H9 (cell line): ENCODE measurements around the gene USPL1. TPM values are rescaled to one million over a fixed set of nuclear protein-coding genes. Genes with fewer than 3 reads are reported as not detected.

Source experiments
- DNase-seq: peaks from one replicate; pipeline ENCODE4 v3.0.0-alpha.2; 2017
- H2AFZ ChIP-seq: one replicate; pipeline ENCODE4 v1.6.1; 2013; ENCODE audit warnings: mild to moderate bottlenecking, low read length, control low read depth, moderate library complexity
- H2AK5ac ChIP-seq: 2 replicates; pipeline ENCODE4 v1.6.1; 2013; ENCODE audit warnings: low read length, control low read depth, mixed read lengths; ENCODE audit not compliant: insufficient read length
- H2BK120ac ChIP-seq: one replicate; pipeline ENCODE4 v1.6.1; 2013; ENCODE audit warnings: low read depth, mild to moderate bottlenecking, low read length, control low read depth, inconsistent platforms; ENCODE audit not compliant: poor library complexity, severe bottlenecking
- H2BK12ac ChIP-seq: 2 replicates; pipeline ENCODE4 v1.6.1; 2013; ENCODE audit warnings: low read length, control low read depth, mixed read lengths, low read depth; ENCODE audit not compliant: insufficient read length
- H2BK15ac ChIP-seq: 2 replicates; pipeline ENCODE4 v1.6.1; 2013; ENCODE audit warnings: low read depth, low read length, control low read depth
- H2BK20ac ChIP-seq: one replicate; pipeline ENCODE4 v1.6.1; 2013; ENCODE audit warnings: low read depth, mild to moderate bottlenecking, low read length, control low read depth, inconsistent platforms; ENCODE audit not compliant: poor library complexity, severe bottlenecking
- H2BK5ac ChIP-seq: 2 replicates; pipeline ENCODE4 v1.6.1; 2013; ENCODE audit warnings: low read length, control low read depth, mixed read lengths; ENCODE audit not compliant: insufficient read length
- H3K14ac ChIP-seq: 2 replicates; pipeline ENCODE4 v1.6.1; 2013; ENCODE audit warnings: low read length, control low read depth; ENCODE audit not compliant: insufficient read depth
- H3K18ac ChIP-seq: 2 replicates; pipeline ENCODE4 v1.6.1; 2013; ENCODE audit warnings: low read depth, mild to moderate bottlenecking, mixed read lengths, low read length, control low read depth; ENCODE audit not compliant: insufficient read length
- H3K23ac ChIP-seq: 2 replicates; pipeline ENCODE4 v1.6.1; 2013; ENCODE audit warnings: low read length, control low read depth, mixed read lengths, low read depth; ENCODE audit not compliant: insufficient read length
- H3K23me2 ChIP-seq: 2 replicates; pipeline ENCODE4 v1.6.1; 2013; ENCODE audit warnings: low read depth, mild to moderate bottlenecking, mixed read lengths, low read length, control low read depth; ENCODE audit not compliant: insufficient read length, poor library complexity, severe bottlenecking
- H3K27ac ChIP-seq: 2 replicates; pipeline ENCODE4 v1.5.1; 2013; ENCODE audit warnings: low read length, control low read depth, mixed read lengths, low read depth; ENCODE audit not compliant: insufficient read length
- H3K27me3 ChIP-seq: 2 replicates; pipeline ENCODE4 v1.6.1; 2013; ENCODE audit warnings: low read length, control low read depth, inconsistent platforms; ENCODE audit not compliant: insufficient read depth
- H3K4ac ChIP-seq: 2 replicates; pipeline ENCODE4 v1.6.1; 2013; ENCODE audit warnings: low read depth, mild to moderate bottlenecking, control low read depth, inconsistent platforms, low read length, moderate library complexity
- H3K4me1 ChIP-seq: 2 replicates; pipeline ENCODE4 v1.6.1; 2013; ENCODE audit warnings: low read length, control low read depth, inconsistent platforms; ENCODE audit not compliant: insufficient read depth
- H3K4me2 ChIP-seq: 2 replicates; pipeline ENCODE4 v1.6.1; 2013; ENCODE audit warnings: low read length, control low read depth, mixed read lengths; ENCODE audit not compliant: insufficient read length, insufficient read depth
- H3K56ac ChIP-seq: 2 replicates; pipeline ENCODE4 v1.6.1; 2013; ENCODE audit warnings: low read depth, mild to moderate bottlenecking, mixed read lengths, low read length, control low read depth; ENCODE audit not compliant: insufficient read length
- H3K79me1 ChIP-seq: 2 replicates; pipeline ENCODE4 v1.6.1; 2013; ENCODE audit warnings: low read depth, mild to moderate bottlenecking, moderate library complexity, low read length, control low read depth, inconsistent platforms; ENCODE audit not compliant: insufficient read depth, poor library complexity, severe bottlenecking
- H3K79me2 ChIP-seq: 2 replicates; pipeline ENCODE4 v1.6.1; 2013; ENCODE audit warnings: low read length, control low read depth, inconsistent platforms; ENCODE audit not compliant: insufficient read depth
- H3K9ac ChIP-seq: 2 replicates; pipeline ENCODE4 v1.6.1; 2013; ENCODE audit warnings: low read length, control low read depth, mixed read lengths; ENCODE audit not compliant: insufficient read length; ENCODE audit errors: extremely low read depth
- H3K9me3 ChIP-seq: one replicate; pipeline ENCODE4 v1.6.1; 2013; ENCODE audit warnings: low read depth, low read length, inconsistent platforms; ENCODE audit not compliant: control insufficient read depth
- H3T11ph ChIP-seq: one replicate; pipeline ENCODE4 v1.6.1; 2013; ENCODE audit warnings: mild to moderate bottlenecking, low read length, control low read depth, inconsistent platforms
- H4K20me1 ChIP-seq: one replicate; pipeline ENCODE4 v1.6.1; 2013; ENCODE audit not compliant: control insufficient read depth, insufficient read length, insufficient read depth
- H4K5ac ChIP-seq: 2 replicates; pipeline ENCODE4 v1.6.1; 2013; ENCODE audit warnings: low read depth, mild to moderate bottlenecking, mixed read lengths, low read length, control low read depth; ENCODE audit not compliant: insufficient read length
- H4K8ac ChIP-seq: replicated peaks from 2 replicates; pipeline ENCODE4 v1.6.1; 2013; ENCODE audit warnings: low read length, control low read depth, mixed read lengths, low read depth; ENCODE audit not compliant: insufficient read length
- H4K91ac ChIP-seq: 2 replicates; pipeline ENCODE4 v1.6.1; 2013; ENCODE audit warnings: low read depth, mild to moderate bottlenecking, moderate library complexity, mixed read lengths, low read length, control low read depth; ENCODE audit not compliant: insufficient read length
- H3K27ac Mint-ChIP-seq, 3 experiments: 2 replicates in 2 of 3; 3 replicates in 1 of 3; pipeline ENCODE4 v1.8.0; 2020 to 2021; ENCODE audit warnings: mixed read lengths in 3 of 3, mild to moderate bottlenecking in 1 of 3, moderate library complexity in 1 of 3
- H3K27me3 Mint-ChIP-seq: 2 replicates; pipeline ENCODE4 v1.8.0; 2021; ENCODE audit warnings: low read depth, mild to moderate bottlenecking, moderate library complexity, mixed read lengths
- H3K36me3 Mint-ChIP-seq, 3 experiments: 2 replicates in 2 of 3; 3 replicates in 1 of 3; pipeline ENCODE4 v1.8.0; 2020 to 2021; ENCODE audit warnings: low read depth in 3 of 3, mixed read lengths in 3 of 3; ENCODE audit not compliant: insufficient read depth in 1 of 3
- H3K4me1 Mint-ChIP-seq, 2 experiments: 2 replicates each; pipeline ENCODE4 v1.8.0; 2020; ENCODE audit warnings: mixed read lengths in 2 of 2
- H3K4me3 Mint-ChIP-seq, 2 experiments: 2 replicates in 1 of 2; 3 replicates in 1 of 2; pipeline ENCODE4 v1.8.0; 2020 to 2021; ENCODE audit warnings: mild to moderate bottlenecking in 2 of 2, mixed read lengths in 2 of 2, moderate library complexity in 1 of 2
- H3K9me3 Mint-ChIP-seq, 2 experiments: 2 replicates in 1 of 2; 3 replicates in 1 of 2; pipeline ENCODE4 v1.8.0; 2020; ENCODE audit warnings: mild to moderate bottlenecking in 2 of 2, mixed read lengths in 2 of 2, moderate library complexity in 1 of 2
- WGBS: extraction: QIAGEN DNeasy Blood & Tissue Kit; methylation state at CpG from one replicate; pipeline ENCODE4 v1.1.7; 2013; ENCODE audit warnings: missing lambda C conversion rate, low lambda C conversion rate, mixed read lengths; ENCODE audit not compliant: insufficient read length; ENCODE audit errors: extremely low coverage; 5-methylcytosine and 5-hydroxymethylcytosine counted together
- total RNA-seq: library from RNA; stranded (reverse); gene quantifications from 2 replicates; pipeline ENCODE4 v1.2.1, GENCODE V29; 2021
- TF ChIP-seq, protein P1 (sequence below): fragments of 200-600 bp; sonication (generic); conservative IDR thresholded peaks from 3 replicates; pipeline ENCODE4 v1.8.0; 2021; ENCODE audit warnings: antibody characterized with exemption, mild to moderate bottlenecking

USPL1 gene
- total RNA-seq, 1 experiment from 2014 or later = 17.6 TPM

DNA sequence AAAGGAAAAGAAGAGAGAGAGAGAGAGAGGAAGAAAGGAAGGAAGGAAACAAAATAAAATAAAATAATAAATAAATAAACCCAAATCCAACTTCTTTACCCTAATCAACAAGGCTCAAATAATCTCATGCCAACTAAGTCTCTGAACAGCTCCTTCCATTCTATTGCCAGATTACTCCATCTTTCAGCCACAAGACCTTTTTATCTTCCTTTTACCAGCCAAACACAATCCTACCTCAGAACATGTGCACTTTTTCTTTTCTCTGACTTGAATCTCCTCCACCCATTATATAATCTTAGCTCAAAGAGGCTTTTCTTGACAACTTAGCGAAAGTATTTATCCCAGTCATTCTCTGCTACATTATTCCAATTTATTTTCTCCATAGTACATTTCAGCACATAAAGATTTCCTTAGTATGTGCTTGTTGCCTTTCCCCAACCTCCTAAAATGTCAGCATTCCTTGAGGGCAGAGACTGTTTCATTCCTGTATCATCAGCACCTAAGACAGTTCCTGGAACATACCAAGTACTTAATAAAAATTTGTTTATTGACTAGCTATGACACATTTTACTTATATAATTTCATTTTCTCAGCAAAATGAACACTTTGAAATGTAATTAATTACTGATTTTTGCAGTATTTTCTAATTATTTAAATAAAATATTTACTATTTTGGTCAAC, 33.5 kb upstream of the USPL1 start:
- no peak overlapping the region for H4K8ac ChIP-seq
- no peak overlapping the region for H2BK120ac ChIP-seq
- no CpG with 5 or more reads among the region's 1 CpG for WGBS
- H3K4ac ChIP-seq = no peak overlapping the region
- no peak overlapping the region for H2AK5ac ChIP-seq
- H3K79me1 ChIP-seq = no peaks in the 10 kb centered on the region
- H3K56ac ChIP-seq = no peak overlapping the region
- no peak overlapping the region for H2BK5ac ChIP-seq
- Mint-ChIP-seq H3K4me1 (peaks cover 3 to 6% of the 10 kb centered on the region in 2 experiments; a peak in 3 of 4 replicates), H3K27me3 (no peaks in the 10 kb centered on the region), H3K36me3 (no peaks in the 10 kb centered on the region), H3K9me3 (no peaks in the 10 kb centered on the region), H3K27ac (no peak overlapping the region), H3K4me3 (no peak overlapping the region)
- H3K79me2 ChIP-seq = no peaks in the 10 kb centered on the region
- H3K14ac ChIP-seq = no peak overlapping the region
- no peaks in the 10 kb centered on the region for H3K4me1 ChIP-seq
- no peak overlapping the region for H3K9ac ChIP-seq
- no peaks in the 10 kb centered on the region for H4K20me1 ChIP-seq
- H2AFZ ChIP-seq = no peak overlapping the region
- H4K5ac ChIP-seq = no peak overlapping the region
- no peak for DNase-seq
- no peaks in the 10 kb centered on the region for H3K23me2 ChIP-seq
- H2BK15ac ChIP-seq = no peak overlapping the region
- no peak overlapping the region for H3K18ac ChIP-seq
- H2BK12ac ChIP-seq = no peak overlapping the region
- no peak overlapping the region for H4K91ac ChIP-seq
- H3T11ph ChIP-seq = no peak overlapping the region
- H3K27me3 ChIP-seq = no peaks in the 10 kb centered on the region
- TF ChIP-seq, protein P1, sequence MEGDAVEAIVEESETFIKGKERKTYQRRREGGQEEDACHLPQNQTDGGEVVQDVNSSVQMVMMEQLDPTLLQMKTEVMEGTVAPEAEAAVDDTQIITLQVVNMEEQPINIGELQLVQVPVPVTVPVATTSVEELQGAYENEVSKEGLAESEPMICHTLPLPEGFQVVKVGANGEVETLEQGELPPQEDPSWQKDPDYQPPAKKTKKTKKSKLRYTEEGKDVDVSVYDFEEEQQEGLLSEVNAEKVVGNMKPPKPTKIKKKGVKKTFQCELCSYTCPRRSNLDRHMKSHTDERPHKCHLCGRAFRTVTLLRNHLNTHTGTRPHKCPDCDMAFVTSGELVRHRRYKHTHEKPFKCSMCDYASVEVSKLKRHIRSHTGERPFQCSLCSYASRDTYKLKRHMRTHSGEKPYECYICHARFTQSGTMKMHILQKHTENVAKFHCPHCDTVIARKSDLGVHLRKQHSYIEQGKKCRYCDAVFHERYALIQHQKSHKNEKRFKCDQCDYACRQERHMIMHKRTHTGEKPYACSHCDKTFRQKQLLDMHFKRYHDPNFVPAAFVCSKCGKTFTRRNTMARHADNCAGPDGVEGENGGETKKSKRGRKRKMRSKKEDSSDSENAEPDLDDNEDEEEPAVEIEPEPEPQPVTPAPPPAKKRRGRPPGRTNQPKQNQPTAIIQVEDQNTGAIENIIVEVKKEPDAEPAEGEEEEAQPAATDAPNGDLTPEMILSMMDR = no peak
- H2BK20ac ChIP-seq = no peak overlapping the region
- H3K23ac ChIP-seq = no peak overlapping the region
- H3K4me2 ChIP-seq = no peak overlapping the region
- no peak overlapping the region for H3K27ac ChIP-seq
- H3K9me3 ChIP-seq = no peaks in the 10 kb centered on the region
